ENCODE measurements around the gene ENAH. TPM values are rescaled to one million over a fixed set of nuclear protein-coding genes. Genes with fewer than 3 reads are reported as not detected.

The ENAH gene
- total RNA-seq, 6 experiments from 2014 or later = 9.0 to 33.2 (median 20.8) TPM

DNA sequence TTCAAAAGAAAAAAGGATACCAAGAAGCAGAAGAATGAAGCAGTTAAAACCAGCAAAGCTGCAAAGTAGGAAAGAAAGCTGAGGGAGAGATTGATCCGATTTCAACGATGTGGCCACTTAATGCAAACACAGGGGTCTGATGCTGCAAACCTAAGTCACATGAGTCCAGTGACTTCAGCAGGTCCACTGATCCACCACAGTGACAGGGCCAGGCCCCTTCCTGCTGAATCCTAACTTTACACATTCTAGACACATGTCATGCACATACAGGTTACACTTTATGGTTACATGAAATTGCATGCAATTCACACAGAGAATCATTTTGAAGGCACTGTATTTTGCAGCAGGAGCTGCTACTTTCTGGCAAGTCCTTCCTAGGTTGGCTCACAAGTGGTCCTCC is 166.1 kb downstream of the ENAH start:
- DNase-seq = no peak
- Histone ChIP-seq H3K4me1 (no peaks in the 10 kb centered on the region), H3K27me3 (no peaks in the 10 kb centered on the region), H3K36me3 (no peaks in the 10 kb centered on the region), H3K27ac (no peak overlapping the region), H3K4me3 (no peak overlapping the region), H3K9me3 (no peaks in the 10 kb centered on the region)
- 78% methylated on average over 2 of the region's 2 CpGs for WGBS (ENCODE audit: insufficient coverage, low coverage, low lambda C conversion rate, missing lambda C conversion rate)
- no peak for ATAC-seq
- intact Hi-C loops (cut with DNase I) = no loop called here
- TF ChIP-seq CTCF (IDR thresholded peaks at IDR 0.05) (no peak), POLR2A (IDR thresholded peaks at IDR 0.05) (no peak)

GRCh38 chr1:225485991-225486530 is 166.9 kb downstream of the ENAH start:
- H3K27ac ChIP-seq = no peak overlapping the region
- no peaks in the 10 kb centered on the region for H3K9me3 ChIP-seq
- H3K4me3 ChIP-seq = no peak overlapping the region
- H3K36me3 ChIP-seq = no peaks in the 10 kb centered on the region
- TF ChIP-seq POLR2A (IDR thresholded peaks at IDR 0.05) (no peak), CTCF (IDR thresholded peaks at IDR 0.05) (no peak)
- DNase-seq = no peak
- intact Hi-C loops (cut with DNase I) = no loop called here
- no peaks in the 10 kb centered on the region for H3K27me3 ChIP-seq
- no peak for ATAC-seq
- WGBS (ENCODE audit: insufficient coverage, low coverage, low lambda C conversion rate, missing lambda C conversion rate) = 85% methylated on average over 5 of the region's 6 CpGs
- H3K4me1 ChIP-seq = no peaks in the 10 kb centered on the region

DNA sequence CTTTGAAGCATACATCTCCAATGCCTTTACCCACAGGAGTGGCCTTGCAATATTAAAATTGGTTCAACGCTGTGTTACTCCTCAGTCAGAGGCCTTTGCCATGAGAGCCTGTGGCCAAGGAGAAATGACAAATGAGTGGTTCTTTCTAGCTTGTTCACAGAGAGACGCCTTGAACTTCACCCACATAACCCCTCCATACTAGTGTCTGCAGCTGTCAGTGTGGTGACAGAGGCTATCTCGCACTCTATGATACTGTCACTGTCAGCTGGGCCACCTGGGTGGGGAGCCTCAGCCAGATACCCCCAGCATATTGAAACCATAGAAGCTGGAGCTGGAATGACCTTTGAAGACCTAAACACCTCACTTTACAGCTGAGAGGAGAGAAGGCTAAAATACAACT is 167.7 kb downstream of the ENAH start:
- DNase-seq = no peak
- intact Hi-C loops (cut with DNase I) = no loop called here
- Histone ChIP-seq H3K27me3 (no peaks in the 10 kb centered on the region), H3K4me3 (no peak overlapping the region), H3K36me3 (no peaks in the 10 kb centered on the region), H3K9me3 (no peaks in the 10 kb centered on the region), H3K4me1 (no peaks in the 10 kb centered on the region), H3K27ac (no peak overlapping the region)
- no peak for TF ChIP-seq POLR2A (IDR thresholded peaks at IDR 0.05)
- TF ChIP-seq CTCF (IDR thresholded peaks at IDR 0.05) = no peak
- 100% methylated on average over 1 of the region's 3 CpGs for WGBS (ENCODE audit: insufficient coverage, low coverage, low lambda C conversion rate, missing lambda C conversion rate)
- ATAC-seq = no peak

DNA sequence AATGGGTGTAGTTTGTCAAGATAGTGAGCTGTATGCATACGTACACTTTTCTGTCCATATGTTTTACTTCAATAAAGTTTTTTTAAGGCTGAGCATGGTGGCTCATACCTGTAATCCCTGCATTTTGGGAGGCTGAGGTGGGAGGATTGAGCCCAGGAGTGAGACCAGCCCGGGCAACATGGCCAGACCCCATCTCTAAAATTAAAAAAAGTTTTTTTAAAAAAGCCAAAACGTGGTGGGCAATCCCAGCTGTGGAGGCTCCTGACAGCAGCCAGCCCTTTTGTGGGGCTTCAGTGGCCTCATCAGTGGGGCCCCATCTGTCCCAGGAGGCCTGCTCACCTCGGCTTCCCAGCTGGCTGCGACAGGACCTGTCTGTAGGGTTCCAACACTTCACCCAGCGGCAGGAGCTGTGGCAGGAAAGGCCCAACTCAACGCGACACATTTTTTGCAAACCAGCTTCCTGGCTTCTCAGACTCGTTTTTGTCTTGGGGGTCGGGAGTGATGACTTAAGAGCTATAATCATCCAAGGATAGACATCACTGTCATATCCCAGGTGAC is 168.2 kb downstream of the ENAH start:
- no peak for ATAC-seq
- H3K36me3 ChIP-seq = no peaks in the 10 kb centered on the region
- TF ChIP-seq POLR2A (IDR thresholded peaks at IDR 0.05) (no peak), CTCF (IDR thresholded peaks at IDR 0.05) (no peak)
- no peak overlapping the region for H3K27ac ChIP-seq
- 68% methylated on average over 3 of the region's 10 CpGs for WGBS (ENCODE audit: insufficient coverage, low coverage, low lambda C conversion rate, missing lambda C conversion rate)
- no peak overlapping the region for H3K4me3 ChIP-seq
- intact Hi-C loops (cut with DNase I) = no loop called here
- no peak for DNase-seq
- H3K27me3 ChIP-seq = no peaks in the 10 kb centered on the region
- H3K4me1 ChIP-seq = no peaks in the 10 kb centered on the region
- H3K9me3 ChIP-seq = no peaks in the 10 kb centered on the region
